ENCODE results near the gene PAK1.

The PAK1 gene

GRCh38 chr11:77472991-77473800 is 698 bp downstream of the PAK1 start:
- peak in 5 of 14 donors; percentile 18 to 66 (median 43) for DNase-seq

- DNase-seq: peak in 2 of 14 donors; percentile 30 to 33
Measured at GRCh38 chr11:77471558-77472193, 2.2 kb downstream of the PAK1 start.

- no peak for DNase-seq
Measured at GRCh38 chr11:77470971-77471370, 2.9 kb downstream of the PAK1 start.

- peak in 1 of 14 donors; percentile 35 for DNase-seq
Measured at GRCh38 chr11:77470504-77470903, 3.4 kb downstream of the PAK1 start.

- DNase-seq: no peak
Measured at GRCh38 chr11:77468527-77468926, 5.4 kb downstream of the PAK1 start.

- DNase-seq: no peak
Measured at GRCh38 chr11:77467993-77468392, 5.9 kb downstream of the PAK1 start.

GRCh38 chr11:77467233-77467632 is 6.7 kb downstream of the PAK1 start:
- no peak for DNase-seq

- no peak for DNase-seq
Measured at GRCh38 chr11:77457340-77457739, 16.6 kb downstream of the PAK1 start.

- no peak for DNase-seq
Measured at GRCh38 chr11:77455740-77456139, 18.2 kb downstream of the PAK1 start.

- DNase-seq: no peak
Measured at GRCh38 chr11:77454867-77455655, 18.8 kb downstream of the PAK1 start.

- DNase-seq: no peak
Measured at GRCh38 chr11:77450227-77450626, 23.7 kb downstream of the PAK1 start.

GRCh38 chr11:77449784-77450183 is 24.1 kb downstream of the PAK1 start:
- no peak for DNase-seq

GRCh38 chr11:77449060-77449521 is 24.8 kb downstream of the PAK1 start:
- peak in 1 of 14 donors; percentile 6 for DNase-seq

- DNase-seq: no peak
Measured at GRCh38 chr11:77448269-77448668, 25.6 kb downstream of the PAK1 start.

- no peak for DNase-seq
Measured at GRCh38 chr11:77446911-77447629, 26.8 kb downstream of the PAK1 start.

GRCh38 chr11:77444261-77444660 is 29.6 kb downstream of the PAK1 start:
- DNase-seq: no peak

GRCh38 chr11:77442394-77443053 is 31.4 kb downstream of the PAK1 start:
- peak in 1 of 14 donors; percentile 7 for DNase-seq

- DNase-seq: no peak
Measured at GRCh38 chr11:77441426-77441825, 32.5 kb downstream of the PAK1 start.

- DNase-seq: no peak
Measured at GRCh38 chr11:77440678-77441077, 33.2 kb downstream of the PAK1 start.

GRCh38 chr11:77438487-77438886 is 35.4 kb downstream of the PAK1 start:
- DNase-seq: no peak

GRCh38 chr11:77436969-77437368 is 36.9 kb downstream of the PAK1 start:
- no peak for DNase-seq

GRCh38 chr11:77436506-77436905 is 37.4 kb downstream of the PAK1 start:
- no peak for DNase-seq
